GM21381 (cell line): ENCODE measurements around the gene PLK3.
"Not testable (repeated sequence)": the region's sequence is repeated elsewhere in the genome, so short reads cannot be mapped to it uniquely, and the experiment has no call there.

Experiments
- ATAC-seq: cut with Tn5 transposase; IDR thresholded peaks from one replicate; pipeline ENCODE4 v1.9.1; 2021; ENCODE audit warnings: mild to moderate bottlenecking, moderate library complexity; ENCODE audit not compliant: unreplicated experiment

The PLK3 gene

GRCh38 chr1:44808063-44808937 lies 8.1 kb downstream of the PLK3 start, which contains the start of gene BTBD19:
TSS of gene BTBD19 (plus strand) at chr1:44808523. CDS start at chr1:44808821, 298 bp downstream.
- ATAC-seq = peak; percentile 31

GRCh38 chr1:44808938-44809917 lies 9.1 kb downstream of the PLK3 start:
- ATAC-seq = no peak

GRCh38 chr1:44810101-44810761 lies 10.1 kb downstream of the PLK3 start:
- ATAC-seq = no peak

GRCh38 chr1:44810762-44811105 lies 10.6 kb downstream of the PLK3 start:
- not testable (repeated sequence) for ATAC-seq

GRCh38 chr1:44811234-44811633 lies 11.1 kb downstream of the PLK3 start:
- no peak for ATAC-seq

- ATAC-seq = no peak
Observed at GRCh38 chr1:44812822-44813543, 12.8 kb downstream of the PLK3 start.

GRCh38 chr1:44815926-44816325 lies 15.7 kb downstream of the PLK3 start:
- ATAC-seq = not testable (repeated sequence)

- no peak for ATAC-seq
Observed at GRCh38 chr1:44817307-44817706, 17.1 kb downstream of the PLK3 start.

- ATAC-seq = no peak
Observed at GRCh38 chr1:44817771-44818495, 17.8 kb downstream of the PLK3 start.

GRCh38 chr1:44819196-44819607 lies 19.0 kb downstream of the PLK3 start:
- ATAC-seq = no peak

GRCh38 chr1:44819608-44820327 lies 19.6 kb downstream of the PLK3 start:
- ATAC-seq = peak; percentile 79

GRCh38 chr1:44820328-44821239 lies 20.4 kb downstream of the PLK3 start:
- no peak for ATAC-seq

GRCh38 chr1:44821240-44821715 lies 21.1 kb downstream of the PLK3 start:
- ATAC-seq = no peak

GRCh38 chr1:44822131-44822701 lies 22.0 kb downstream of the PLK3 start:
- no peak for ATAC-seq

- no peak for ATAC-seq
Observed at GRCh38 chr1:44822981-44823451, 22.8 kb downstream of the PLK3 start.

GRCh38 chr1:44824392-44824791 lies 24.2 kb downstream of the PLK3 start:
- ATAC-seq = not testable (repeated sequence)
